Heart right ventricle (tissue), 16 donors: ENCODE data around the gene MKKS. TPM values are rescaled to one million over a fixed set of nuclear protein-coding genes. Genes with fewer than 3 reads are reported as not detected.

Experiments
- ATAC-seq, 8 donors: fragments of 200-7000 bp; cut with Tn5 transposase; one replicate each; pipeline ENCODE4 v1.9.1; 2020; ENCODE audit warnings: mild to moderate bottlenecking in 8 of 8, moderate library complexity in 8 of 8, moderate number of reproducible peaks in 1 of 8
- DNase-seq, 2 donors: peaks; one replicate each; pipeline ENCODE4 v3.0.0-alpha.2; 2020
- H3K27ac ChIP-seq, 10 donors: fragments of 200-600 bp; sonication (generic) in 2 of 10; one replicate each; pipeline versions ENCODE4 v1.5.0 to v1.8.0; 2020 to 2022; ENCODE audit warnings: mild to moderate bottlenecking in 3 of 10
- H3K27me3 ChIP-seq, 7 donors: fragments of 200-600 bp; one replicate each; pipeline ENCODE4 v1.8.0; 2021 to 2022; ENCODE audit warnings: mild to moderate bottlenecking in 2 of 7
- H3K36me3 ChIP-seq, 9 donors: fragments of 200-600 bp; sonication (generic) in 1 of 9; one replicate each; pipeline versions ENCODE4 v1.5.0 to v1.8.0; 2020 to 2022; ENCODE audit warnings: mild to moderate bottlenecking in 2 of 9
- H3K4me1 ChIP-seq, 9 donors: fragments of 200-600 bp; sonication (generic) in 1 of 9; one replicate each; pipeline versions ENCODE4 v1.5.0 to v1.8.0; 2020 to 2022; ENCODE audit warnings: mild to moderate bottlenecking in 4 of 9
- H3K4me3 ChIP-seq, 10 donors: fragments of 200-600 bp; sonication (generic) in 2 of 10; one replicate each; pipeline versions ENCODE4 v1.5.0 to v1.8.0; 2020 to 2022; ENCODE audit warnings: mild to moderate bottlenecking in 7 of 10, moderate library complexity in 2 of 10
- H3K9me3 ChIP-seq, 11 donors: fragments of 200-600 bp in 10 of 11; sonication (generic) in 2 of 11; one replicate each; pipeline versions ENCODE4 v1.5.0 to v1.8.0; 2013 to 2022; ENCODE audit warnings: mild to moderate bottlenecking in 2 of 11, control low read depth in 1 of 11, moderate library complexity in 1 of 11
- CTCF ChIP-seq, 9 donors: fragments of 200-600 bp; sonication (generic) in 2 of 9; IDR thresholded peaks; one replicate each; pipeline versions ENCODE4 v1.5.0 to v1.8.0; 2021 to 2022; ENCODE audit warnings: antibody characterized with exemption in 9 of 9, mild to moderate bottlenecking in 5 of 9, moderate library complexity in 1 of 9
- WGBS, 2 donors: extraction: QIAGEN DNeasy Blood & Tissue Kit; methylation state at CpG; one replicate each; pipeline ENCODE4 v1.1.7; 2013; ENCODE audit warnings: inconsistent platforms in 1 of 2; 5-methylcytosine and 5-hydroxymethylcytosine counted together
- intact Hi-C, 10 donors: fragments of 100-400 bp; cut with DNase I; formaldehyde crosslinking; loops; one replicate each; pipeline versions ENCODE4 v1.11.1 to v1.14.2; 2022
- polyA plus RNA-seq, 2 donors: library from polyadenylated mRNA; stranded (reverse); fragments of 200-250 nt; gene quantifications; one replicate each; pipeline ENCODE4 v1.2.3, GENCODE V29; 2013
- total RNA-seq, 10 donors: library from RNA; stranded (reverse); fragmentation: NEBNext Ultra II Directional in 3 of 10; extraction: Animal tissue kit (Norgen Biotek cat#: 25700) in 3 of 10; gene quantifications; one replicate each; pipeline versions ENCODE4 v1.2.1 to v1.2.4, GENCODE V29; 2021 to 2023
- donor health status: Arrhythmogenic right ventricular cardiomyopathy.
- donor health status: ischemic (EF 13 %, LVEDD 7.1; RV severe dilation, severe dysfunction).
- donor health status: healthy with polysubstance abuse.
- donor health status: DM: no; HTN: yes; CAD: no.
- donor health status: DM: no; HTN: no; CAD: no.
- donor health status: ischemic (EF 25% LVEDD 6.9; RV normal size, moderate dysfunction).
- donor health status: ischemic (EF 25% LVEDD 5.7; RV mildly dilated, moderate dysfunction).
- donor health status: healthy.
- donor health status: DM: yes; HTN: yes; CAD: no.
- donor health status: Ischemic cardiomyopathy.
- donor health status: ischemic (EF 35%, LVEDD 5.7; RV mildly dilated, moderate dysfunction).
- donor health status: nonischemic (EF 11% LVEDD 7.7; RV severe dilation, severe dysfunction).
- donor health status: DM: yes; HTN: yes; CAD: no.
- donor health status: PGD.
- donor health status: ischemic (EF 29% LVEDD 5.4; RV normal size, mild dysfunction).
- donor health status: nonischemic (EF 23%, LVEDD 6.1; RV moderate dilation, normal function).

MKKS gene
- total and polyA plus RNA-seq, 12 donors = 13.6 to 30.7 (median 19.4) TPM

DNA sequence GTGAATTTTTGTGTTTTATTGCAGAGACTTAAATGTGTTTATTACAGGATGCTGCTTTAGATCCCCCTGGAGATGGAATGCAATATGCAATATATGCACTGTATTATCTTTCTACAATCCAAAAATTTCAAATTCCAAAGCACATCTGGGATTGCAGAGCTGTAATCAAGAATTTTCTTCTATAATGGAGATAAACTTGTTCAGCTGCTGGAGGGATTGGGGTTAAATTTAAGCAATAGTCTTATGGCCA lies 66.4 kb downstream of the MKKS start:
- TF ChIP-seq CTCF (IDR thresholded peaks at IDR 0.05) = no peak
- Histone ChIP-seq H3K27ac (no peak overlapping the region), H3K36me3 (no peaks in the 10 kb centered on the region), H3K27me3 (peaks cover 0 to 19% (median 11%) of the 10 kb centered on the region in 7 donors), H3K9me3 (no peaks in the 10 kb centered on the region), H3K4me1 (peaks cover 0 to 6% (median 0%) of the 10 kb centered on the region in 9 donors), H3K4me3 (no peak overlapping the region)
- DNase-seq = no peak
- ATAC-seq = no peak
- intact Hi-C loops = no loop called here

DNA sequence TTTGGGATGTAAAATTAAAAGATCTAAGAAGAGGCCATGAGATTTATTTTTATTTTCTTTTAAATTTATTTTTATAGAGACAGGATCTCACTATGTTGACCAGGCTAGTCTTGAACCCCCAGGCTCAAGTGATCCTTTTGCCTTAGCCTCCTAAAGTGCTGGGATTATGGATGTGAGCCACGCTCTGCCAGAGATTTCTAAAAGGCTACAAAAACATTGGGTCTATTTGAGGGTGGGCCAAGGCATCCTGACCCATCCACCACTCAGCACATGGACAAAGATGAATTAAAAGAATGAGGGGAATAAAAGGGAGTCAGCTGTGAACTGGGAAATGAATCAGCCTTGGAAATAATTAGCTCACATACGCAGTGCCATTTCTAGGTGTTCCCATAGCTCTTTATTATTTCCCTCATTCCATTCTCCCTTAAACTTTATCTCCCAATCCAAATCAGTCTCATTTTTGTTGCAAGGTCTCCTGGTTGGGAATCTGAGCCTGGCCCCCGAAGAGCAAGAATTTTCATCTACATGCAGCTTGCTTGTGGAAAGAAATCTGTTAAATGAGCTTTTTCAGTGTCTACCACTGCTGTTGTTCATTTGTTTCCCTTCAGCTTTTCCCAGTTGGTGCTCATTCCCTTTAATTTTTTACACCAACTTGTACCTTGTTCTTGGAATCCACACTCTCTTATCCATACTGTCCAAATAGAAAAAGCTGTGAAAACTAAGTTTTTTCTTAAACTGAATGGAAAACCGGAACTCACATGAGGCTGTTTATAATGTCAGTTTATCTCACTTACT lies 66.9 kb downstream of the MKKS start:
- ATAC-seq = no peak
- TF ChIP-seq CTCF (IDR thresholded peaks at IDR 0.05) = no peak
- Histone ChIP-seq H3K27me3 (peaks cover 0 to 19% (median 11%) of the 10 kb centered on the region in 7 donors), H3K9me3 (no peaks in the 10 kb centered on the region), H3K27ac (no peak overlapping the region), H3K4me1 (peaks cover 0 to 6% (median 0%) of the 10 kb centered on the region in 9 donors), H3K4me3 (no peak overlapping the region), H3K36me3 (no peaks in the 10 kb centered on the region)
- intact Hi-C loops = no loop called here
- no peak for DNase-seq
- WGBS, 2 donors = 84 to 89% methylated on average over 4 of the region's 4 CpGs

- ATAC-seq (no peak), DNase-seq (no peak)
- H3K9me3 ChIP-seq = no peaks in the 10 kb centered on the region
- H3K4me1 ChIP-seq = peaks cover 0 to 11% (median 7%) of the 10 kb centered on the region in 9 donors
- TF ChIP-seq CTCF (IDR thresholded peaks at IDR 0.05) = no peak
- WGBS, 2 donors = 87 to 100% methylated on average over 1 of the region's 1 CpG
- H3K4me3 ChIP-seq = no peak overlapping the region
- intact Hi-C loops = no loop called here
- no peak overlapping the region for H3K27ac ChIP-seq
- H3K27me3 ChIP-seq = peaks cover 0 to 16% (median 10%) of the 10 kb centered on the region in 7 donors
- no peaks in the 10 kb centered on the region for H3K36me3 ChIP-seq
Measured at GRCh38 chr20:10362674-10363073, 71.3 kb downstream of the MKKS start.

- no peak for TF ChIP-seq CTCF (IDR thresholded peaks at IDR 0.05)
- no peak for ATAC-seq
- intact Hi-C loops = no loop called here
- Histone ChIP-seq H3K4me3 (no peak overlapping the region), H3K9me3 (no peaks in the 10 kb centered on the region), H3K27me3 (peaks cover 0 to 16% (median 10%) of the 10 kb centered on the region in 7 donors), H3K36me3 (no peaks in the 10 kb centered on the region), H3K27ac (no peak overlapping the region), H3K4me1 (peaks cover 0 to 11% (median 7%) of the 10 kb centered on the region in 9 donors)
- 92 to 93% methylated on average over 1 of the region's 1 CpG for WGBS, 2 donors
- no peak for DNase-seq
Measured at GRCh38 chr20:10360878-10361277, 73.1 kb downstream of the MKKS start.
